Measurements from ENCODE around the gene PLEKHA7.
"Not testable (repeated sequence)": the region's sequence is repeated elsewhere in the genome, so short reads cannot be mapped to it uniquely, and the experiment has no call there.

PLEKHA7 gene

GRCh38 chr11:17003426-17003825 is 10.8 kb downstream of the PLEKHA7 start:
- peaks cover 31% of the 10 kb centered on the region for H3K4me1 ChIP-seq (ENCODE audit: low read depth, poor library complexity, severe bottlenecking)
- H3K27ac ChIP-seq, result no peak overlapping the region
- no peak overlapping the region for H3K4me3 ChIP-seq (IDR thresholded peaks at IDR 0.05; ENCODE audit: insufficient read depth, low read depth, low read length)
- H3K4me2 ChIP-seq, result no peak overlapping the region
- H3K79me2 ChIP-seq (ENCODE audit: insufficient read depth, low read depth), result no peaks in the 10 kb centered on the region
- no peaks in the 10 kb centered on the region for H3K36me3 ChIP-seq (ENCODE audit: insufficient read depth)
- H4K20me1 ChIP-seq (ENCODE audit: insufficient read depth), result no peaks in the 10 kb centered on the region
- no peak overlapping the region for H3K9ac ChIP-seq
- TF ChIP-seq CTCF (conservative IDR thresholded peaks at IDR 0.05; ENCODE audit: low read depth, low read length), result no peak
- no peaks in the 10 kb centered on the region for H3K27me3 ChIP-seq (ENCODE audit: insufficient read depth, low read depth)
- H2AFZ ChIP-seq (ENCODE audit: low read depth), result no peak overlapping the region

- no peaks in the 10 kb centered on the region for H3K27me3 ChIP-seq (ENCODE audit: insufficient read depth, low read depth)
- H3K4me1 ChIP-seq (ENCODE audit: low read depth, poor library complexity, severe bottlenecking), result peaks cover 31% of the 10 kb centered on the region
- peak overlapping the region; percentile 11; the same call in 1 of the 2 replicates for H3K4me2 ChIP-seq
- no peak for TF ChIP-seq CTCF (conservative IDR thresholded peaks at IDR 0.05; ENCODE audit: low read depth, low read length)
- no peak overlapping the region for H2AFZ ChIP-seq (ENCODE audit: low read depth)
- no peaks in the 10 kb centered on the region for H4K20me1 ChIP-seq (ENCODE audit: insufficient read depth)
- no peak overlapping the region for H3K9ac ChIP-seq
- no peak overlapping the region; the same call in 1 of the 2 replicates for H3K27ac ChIP-seq
- H3K36me3 ChIP-seq (ENCODE audit: insufficient read depth), result no peaks in the 10 kb centered on the region
- no peaks in the 10 kb centered on the region for H3K79me2 ChIP-seq (ENCODE audit: insufficient read depth, low read depth)
- no peak overlapping the region for H3K4me3 ChIP-seq (IDR thresholded peaks at IDR 0.05; ENCODE audit: insufficient read depth, low read depth, low read length)
Observed at GRCh38 chr11:17002543-17002942, 11.7 kb downstream of the PLEKHA7 start.

- Histone ChIP-seq H4K20me1 (ENCODE audit: insufficient read depth) (no peaks in the 10 kb centered on the region), H3K4me2 (peak overlapping the region; percentile 11; the same call in 1 of the 2 replicates), H3K4me3 (IDR thresholded peaks at IDR 0.05; ENCODE audit: insufficient read depth, low read depth, low read length) (no peak overlapping the region), H3K27ac (no peak overlapping the region), H3K9ac (no peak overlapping the region), H3K4me1 (ENCODE audit: low read depth, poor library complexity, severe bottlenecking) (peaks cover 31% of the 10 kb centered on the region), H3K79me2 (ENCODE audit: insufficient read depth, low read depth) (no peaks in the 10 kb centered on the region), H3K27me3 (ENCODE audit: insufficient read depth, low read depth) (no peaks in the 10 kb centered on the region), H3K36me3 (ENCODE audit: insufficient read depth) (no peaks in the 10 kb centered on the region), H2AFZ (ENCODE audit: low read depth) (no peak overlapping the region)
- no peak for TF ChIP-seq CTCF (conservative IDR thresholded peaks at IDR 0.05; ENCODE audit: low read depth, low read length)
Observed at GRCh38 chr11:17001806-17002205, 12.4 kb downstream of the PLEKHA7 start.

GRCh38 chr11:17000987-17001386 is 13.2 kb downstream of the PLEKHA7 start:
- Histone ChIP-seq H3K4me1 (ENCODE audit: low read depth, poor library complexity, severe bottlenecking) (peaks cover 31% of the 10 kb centered on the region), H3K79me2 (ENCODE audit: insufficient read depth, low read depth) (no peaks in the 10 kb centered on the region), H4K20me1 (ENCODE audit: insufficient read depth) (no peaks in the 10 kb centered on the region), H2AFZ (ENCODE audit: low read depth) (no peak overlapping the region), H3K36me3 (ENCODE audit: insufficient read depth) (no peaks in the 10 kb centered on the region), H3K4me2 (no peak overlapping the region), H3K9ac (no peak overlapping the region), H3K27me3 (ENCODE audit: insufficient read depth, low read depth) (no peaks in the 10 kb centered on the region), H3K27ac (no peak overlapping the region), H3K4me3 (IDR thresholded peaks at IDR 0.05; ENCODE audit: insufficient read depth, low read depth, low read length) (no peak overlapping the region)
- no peak for TF ChIP-seq CTCF (conservative IDR thresholded peaks at IDR 0.05; ENCODE audit: low read depth, low read length)

GRCh38 chr11:17000253-17000652 is 14.0 kb downstream of the PLEKHA7 start:
- not testable (repeated sequence) for H3K27ac ChIP-seq
- H3K4me1 ChIP-seq (ENCODE audit: low read depth, poor library complexity, severe bottlenecking), result peaks cover 31% of the 10 kb centered on the region

More at GRCh38 chr11:17000253-17000652, 14.0 kb downstream of the PLEKHA7 start:
- not testable (repeated sequence) for H4K20me1 ChIP-seq (ENCODE audit: insufficient read depth); H2AFZ ChIP-seq (ENCODE audit: low read depth); H3K9ac ChIP-seq; H3K4me3 ChIP-seq (IDR thresholded peaks at IDR 0.05; ENCODE audit: insufficient read depth, low read depth, low read length); H3K79me2 ChIP-seq (ENCODE audit: insufficient read depth, low read depth); H3K36me3 ChIP-seq (ENCODE audit: insufficient read depth); H3K27me3 ChIP-seq (ENCODE audit: insufficient read depth, low read depth); H3K4me2 ChIP-seq
